K562 (cell line): ENCODE results near the gene NUP205. TPM values are rescaled to one million over a fixed set of nuclear protein-coding genes. Genes with fewer than 3 reads are reported as not detected.

Experiments
- ARID2 ChIP-seq: fragments of 450-650 bp; IDR thresholded peaks from 2 replicates; pipeline ENCODE4 v1.6.1; 2017; ENCODE audit warnings: antibody characterized with exemption, mild to moderate bottlenecking
- BRCA1 ChIP-seq, 2 experiments: fragments of 450-650 bp in 1 of 2; sonication (generic) in 1 of 2; formaldehyde crosslinking in 1 of 2; IDR thresholded peaks; 2 replicates each; pipeline versions ENCODE4 v1.5.0 to v1.6.1; 2017 to 2020; ENCODE audit warnings: mild to moderate bottlenecking in 1 of 2, missing genetic modification reagents in 1 of 2
- HNRNPUL1 ChIP-seq: fragments of 200-400 bp; formaldehyde crosslinking; IDR thresholded peaks from 2 replicates; pipeline ENCODE4 v1.6.1; 2017; ENCODE audit warnings: low read length
- KDM5B ChIP-seq: fragments of 200-600 bp; sonication (generic); IDR thresholded peaks from 2 replicates; pipeline ENCODE4 v1.6.1; 2012; ENCODE audit warnings: low read depth, mild to moderate bottlenecking, moderate library complexity, low read length, control low read depth, inconsistent platforms; ENCODE audit not compliant: insufficient replicate concordance
- MCM5 ChIP-seq: fragments of 450-650 bp; IDR thresholded peaks from 2 replicates; pipeline ENCODE4 v1.6.1; 2016; ENCODE audit warnings: low read depth
- NR2C1 ChIP-seq, 2 experiments: fragments of 450-650 bp; IDR thresholded peaks; 2 replicates each; pipeline ENCODE4 v1.6.1; 2017; ENCODE audit warnings: mild to moderate bottlenecking in 2 of 2, antibody characterized with exemption in 1 of 2, inconsistent platforms in 1 of 2, missing compliant biosample characterization in 1 of 2, missing genetic modification characterization in 1 of 2
- NR4A1 ChIP-seq, 2 experiments: fragments of 250-450 bp in 1 of 2; fragments of 450-650 bp in 1 of 2; sonication (Bioruptor Pico) in 1 of 2; IDR thresholded peaks; 2 replicates each; pipeline versions ENCODE4 v1.4.0 to v1.6.1; 2016 to 2020; ENCODE audit warnings: mild to moderate bottlenecking in 2 of 2, missing compliant biosample characterization in 1 of 2, missing genetic modification characterization in 1 of 2, moderate library complexity in 1 of 2
- POLR2H ChIP-seq: IDR thresholded peaks from 2 replicates; pipeline ENCODE4 v1.6.1; 2016; ENCODE audit warnings: missing genetic modification characterization, low read depth, mild to moderate bottlenecking, control low read depth, missing compliant biosample characterization, moderate library complexity
- TAF7 ChIP-seq: fragments of 450-650 bp; IDR thresholded peaks from 2 replicates; pipeline ENCODE4 v1.6.1; 2016; ENCODE audit warnings: missing genetic modification characterization, missing compliant biosample characterization
- TEAD1 ChIP-seq, 2 experiments: fragments of 450-650 bp in 1 of 2; sonication (generic) in 1 of 2; formaldehyde crosslinking; IDR thresholded peaks; 2 replicates each; pipeline versions ENCODE4 v1.4.0 to v1.8.0; 2020 to 2022; ENCODE audit warnings: mild to moderate bottlenecking in 2 of 2, missing genetic modification reagents in 1 of 2
- ZNF24 ChIP-seq: fragments of 450-650 bp; IDR thresholded peaks from 2 replicates; pipeline ENCODE4 v1.6.1; 2016
- polyA plus RNA-seq, 8 experiments: library from polyadenylated mRNA; depleted of rRNA in 4 of 8; stranded (reverse) in 5 of 8; unstranded in 3 of 8; fragments of >200 nt; fragmentation: Nextera tagmentation in 2 of 8; fragmentation: Illumina TruSeq in 1 of 8; extraction: Ambion mirVana in 2 of 8; extraction: Trizol in 1 of 8; gene quantifications; 2 replicates each; pipeline versions ENCODE4 v1.2.1 to v1.2.3, GENCODE V29; 2011 to 2014; ENCODE audit warnings: inconsistent platforms in 1 of 8, missing spikeins in 1 of 8
- total RNA-seq, 7 experiments: library from RNA; depleted of rRNA in 6 of 7; stranded (reverse); fragments of >200 nt in 6 of 7; fragmentation: Illumina TruSeq in 2 of 7; extraction: Trizol in 2 of 7; gene quantifications; 2 replicates each; pipeline versions ENCODE4 v1.2.1 to v1.2.3, GENCODE V29; 2011 to 2021; ENCODE audit warnings: low replicate concordance in 1 of 7
- TF ChIP-seq, protein P1 (sequence below), 2 experiments: fragments of 450-650 bp; IDR thresholded peaks; 2 replicates each; pipeline ENCODE4 v1.6.1; 2016; ENCODE audit warnings: mild to moderate bottlenecking in 2 of 2, borderline replicate concordance in 1 of 2, low read depth in 1 of 2, moderate library complexity in 1 of 2
- TF ChIP-seq, protein P2 (sequence below): fragments of 200-800 bp; sonication (Bioruptor generic); IDR thresholded peaks from 2 replicates; pipeline ENCODE4 v1.6.1; 2017; ENCODE audit warnings: missing genetic modification characterization, missing compliant biosample characterization
- TF ChIP-seq, protein P3 (sequence below): fragments of 250-450 bp; sonication (Bioruptor Pico); IDR thresholded peaks from 2 replicates; pipeline ENCODE4 v1.8.0; 2022; ENCODE audit warnings: moderate library complexity, mild to moderate bottlenecking, inconsistent platforms

The NUP205 gene
- total and polyA plus RNA-seq, 9 of the 15 experiments (the other 6 are each of a cell fraction or from before 2014, with no cell fraction given) = 101 to 282 (median 193) TPM

DNA sequence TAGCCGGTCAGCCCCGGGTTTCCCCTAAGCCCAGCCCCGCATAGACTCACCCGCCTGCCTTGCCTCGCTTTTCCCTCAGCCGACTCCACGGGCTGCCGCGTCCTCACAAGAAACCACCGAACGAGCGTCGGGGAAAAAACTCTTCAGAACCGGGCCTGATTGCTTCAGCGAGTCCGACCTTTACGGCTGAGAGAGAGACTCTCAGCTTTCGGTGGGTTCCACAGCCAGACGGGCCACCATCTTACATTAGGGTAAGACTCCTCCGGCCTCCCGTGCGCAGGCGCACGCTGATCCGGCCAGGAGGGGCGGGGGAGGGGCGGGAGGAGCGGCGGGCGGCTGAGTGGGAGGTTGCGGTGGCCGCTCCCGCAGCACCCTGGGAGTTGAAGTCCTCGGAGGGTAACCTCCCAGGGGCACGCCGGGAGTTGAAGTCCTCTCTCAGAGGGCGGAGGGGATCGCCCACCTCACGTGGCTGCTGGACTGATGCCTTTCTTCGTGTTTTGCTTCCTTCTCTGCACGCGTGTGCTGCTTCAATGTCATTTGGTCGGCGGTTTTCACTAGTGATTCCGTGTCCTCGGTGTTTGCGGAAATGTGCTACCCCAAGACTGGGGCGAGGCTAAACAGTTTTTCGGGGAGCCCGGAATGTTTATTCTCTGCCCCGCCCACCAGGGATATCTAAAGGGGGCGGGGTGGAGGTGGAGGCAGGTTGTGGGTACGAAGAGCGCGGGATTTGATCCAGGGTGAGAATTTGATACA is 47.7 kb upstream of the NUP205 start, which contains the start of gene CNOT4 (continued):
- TF ChIP-seq, protein P1, sequence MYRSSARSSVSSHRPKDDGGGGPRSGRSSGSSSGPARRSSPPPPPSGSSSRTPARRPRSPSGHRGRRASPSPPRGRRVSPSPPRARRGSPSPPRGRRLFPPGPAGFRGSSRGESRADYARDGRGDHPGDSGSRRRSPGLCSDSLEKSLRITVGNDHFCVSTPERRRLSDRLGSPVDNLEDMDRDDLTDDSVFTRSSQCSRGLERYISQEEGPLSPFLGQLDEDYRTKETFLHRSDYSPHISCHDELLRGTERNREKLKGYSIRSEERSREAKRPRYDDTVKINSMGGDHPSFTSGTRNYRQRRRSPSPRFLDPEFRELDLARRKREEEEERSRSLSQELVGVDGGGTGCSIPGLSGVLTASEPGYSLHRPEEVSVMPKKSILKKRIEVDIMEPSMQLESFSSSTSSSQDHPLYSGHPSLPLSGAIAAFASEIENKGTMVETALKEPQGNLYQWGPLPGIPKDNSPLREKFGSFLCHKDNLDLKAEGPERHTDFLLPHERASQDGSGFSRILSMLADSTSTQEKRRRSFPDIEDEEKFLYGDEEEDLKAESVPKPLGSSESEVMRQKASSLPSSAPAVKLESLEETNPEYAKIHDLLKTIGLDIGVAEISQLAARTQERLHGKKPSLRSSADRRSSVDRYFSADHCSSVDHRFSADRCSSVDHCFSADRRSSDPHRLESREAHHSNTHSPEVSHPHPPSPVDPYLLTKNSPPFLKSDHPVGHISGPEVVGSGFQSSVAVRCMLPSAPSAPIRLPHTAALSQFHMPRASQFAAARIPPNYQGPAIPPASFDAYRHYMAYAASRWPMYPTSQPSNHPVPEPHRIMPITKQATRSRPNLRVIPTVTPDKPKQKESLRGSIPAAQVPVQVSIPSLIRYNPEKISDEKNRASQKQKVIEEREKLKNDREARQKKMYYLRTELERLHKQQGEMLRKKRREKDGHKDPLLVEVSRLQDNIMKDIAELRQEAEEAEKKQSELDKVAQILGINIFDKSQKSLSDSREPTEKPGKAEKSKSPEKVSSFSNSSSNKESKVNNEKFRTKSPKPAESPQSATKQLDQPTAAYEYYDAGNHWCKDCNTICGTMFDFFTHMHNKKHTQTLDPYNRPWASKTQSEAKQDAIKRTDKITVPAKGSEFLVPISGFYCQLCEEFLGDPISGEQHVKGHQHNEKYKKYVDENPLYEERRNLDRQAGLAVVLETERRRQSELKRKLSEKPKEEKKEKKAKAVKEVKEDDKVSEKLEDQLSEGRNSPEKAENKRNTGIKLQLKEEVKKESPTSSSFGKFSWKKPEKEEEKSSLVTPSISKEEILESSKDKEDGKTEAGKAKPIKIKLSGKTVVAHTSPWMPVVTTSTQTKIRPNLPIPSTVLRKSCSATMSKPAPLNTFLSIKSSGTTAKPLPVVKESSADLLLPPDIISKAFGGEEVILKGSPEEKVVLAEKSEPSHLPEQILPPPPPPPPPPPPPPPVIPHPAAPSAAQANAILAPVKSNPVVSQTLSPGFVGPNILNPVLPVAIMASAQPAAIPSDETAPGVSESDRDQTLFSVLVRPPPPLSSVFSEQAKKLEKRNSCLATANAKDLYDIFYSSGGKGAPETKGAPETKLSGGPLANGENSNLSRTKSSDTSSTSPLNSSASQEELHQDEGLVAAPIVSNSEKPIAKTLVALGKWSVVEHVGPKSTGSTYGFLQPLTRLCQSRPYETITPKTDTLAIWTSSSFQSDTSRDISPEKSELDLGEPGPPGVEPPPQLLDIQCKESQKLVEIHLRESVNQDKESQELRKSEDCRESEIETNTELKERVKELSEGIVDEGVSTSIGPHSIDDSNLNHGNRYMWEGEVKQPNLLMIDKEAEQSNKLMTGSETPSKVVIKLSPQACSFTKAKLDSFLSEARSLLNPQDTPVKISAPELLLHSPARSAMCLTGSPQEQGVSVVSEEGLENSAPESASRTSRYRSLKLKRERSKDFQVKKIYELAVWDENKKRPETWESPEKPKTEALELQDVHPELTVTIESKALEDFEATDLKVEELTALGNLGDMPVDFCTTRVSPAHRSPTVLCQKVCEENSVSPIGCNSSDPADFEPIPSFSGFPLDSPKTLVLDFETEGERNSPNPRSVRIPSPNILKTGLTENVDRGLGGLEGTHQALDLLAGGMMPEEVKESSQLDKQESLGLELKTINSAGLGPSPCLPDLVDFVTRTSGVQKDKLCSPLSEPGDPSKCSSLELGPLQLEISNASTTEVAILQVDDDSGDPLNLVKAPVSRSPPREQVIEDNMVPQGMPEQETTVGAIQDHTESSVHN (IDR thresholded peaks at IDR 0.05; ENCODE audit: borderline replicate concordance in 1 of 2, low read depth in 1 of 2) = no peak
- peak; percentile 86 for TF ChIP-seq NR2C1 (IDR thresholded peaks at IDR 0.05)
- TF ChIP-seq NR2C1 (tag; IDR thresholded peaks at IDR 0.05) = peak; percentile 94
- peak; percentile 82 for TF ChIP-seq POLR2H (tag)
- no peak for TF ChIP-seq ARID2
- TF ChIP-seq TEAD1 (CRISPR knock-in tag; IDR thresholded peaks at IDR 0.05) = peak; percentile 79 to 85; a peak in 3 of 4 replicates
- TF ChIP-seq, protein P2, sequence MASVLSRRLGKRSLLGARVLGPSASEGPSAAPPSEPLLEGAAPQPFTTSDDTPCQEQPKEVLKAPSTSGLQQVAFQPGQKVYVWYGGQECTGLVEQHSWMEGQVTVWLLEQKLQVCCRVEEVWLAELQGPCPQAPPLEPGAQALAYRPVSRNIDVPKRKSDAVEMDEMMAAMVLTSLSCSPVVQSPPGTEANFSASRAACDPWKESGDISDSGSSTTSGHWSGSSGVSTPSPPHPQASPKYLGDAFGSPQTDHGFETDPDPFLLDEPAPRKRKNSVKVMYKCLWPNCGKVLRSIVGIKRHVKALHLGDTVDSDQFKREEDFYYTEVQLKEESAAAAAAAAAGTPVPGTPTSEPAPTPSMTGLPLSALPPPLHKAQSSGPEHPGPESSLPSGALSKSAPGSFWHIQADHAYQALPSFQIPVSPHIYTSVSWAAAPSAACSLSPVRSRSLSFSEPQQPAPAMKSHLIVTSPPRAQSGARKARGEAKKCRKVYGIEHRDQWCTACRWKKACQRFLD (CRISPR knock-in tag) = peak; percentile 78
- no peak for TF ChIP-seq BRCA1 (IDR thresholded peaks at IDR 0.05)
- TF ChIP-seq BRCA1 (CRISPR knock-in tag; IDR thresholded peaks at IDR 0.05) = no peak
- TF ChIP-seq NR4A1 (CRISPR knock-in tag; IDR thresholded peaks at IDR 0.05) = 0 out of 2 replicates have a peak, but pooled peaks have one; percentile 47
- TF ChIP-seq NR4A1 (tag; IDR thresholded peaks at IDR 0.05) = no peak; the same call in 1 of the 2 replicates
- no peak for TF ChIP-seq MCM5
- TF ChIP-seq, protein P3, sequence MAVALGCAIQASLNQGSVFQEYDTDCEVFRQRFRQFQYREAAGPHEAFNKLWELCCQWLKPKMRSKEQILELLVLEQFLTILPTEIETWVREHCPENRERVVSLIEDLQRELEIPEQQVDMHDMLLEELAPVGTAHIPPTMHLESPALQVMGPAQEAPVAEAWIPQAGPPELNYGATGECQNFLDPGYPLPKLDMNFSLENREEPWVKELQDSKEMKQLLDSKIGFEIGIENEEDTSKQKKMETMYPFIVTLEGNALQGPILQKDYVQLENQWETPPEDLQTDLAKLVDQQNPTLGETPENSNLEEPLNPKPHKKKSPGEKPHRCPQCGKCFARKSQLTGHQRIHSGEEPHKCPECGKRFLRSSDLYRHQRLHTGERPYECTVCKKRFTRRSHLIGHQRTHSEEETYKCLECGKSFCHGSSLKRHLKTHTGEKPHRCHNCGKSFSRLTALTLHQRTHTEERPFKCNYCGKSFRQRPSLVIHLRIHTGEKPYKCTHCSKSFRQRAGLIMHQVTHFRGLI = no peak
- TF ChIP-seq TAF7 (tag) = peak; percentile 95
- TF ChIP-seq KDM5B = peak; percentile 98
- TF ChIP-seq HNRNPUL1 = no peak
- TF ChIP-seq ZNF24 = no peak
